Measurements from ENCODE around the gene DENND4A. TPM values are rescaled to one million over a fixed set of nuclear protein-coding genes. Genes with fewer than 3 reads are reported as not detected.
A peak's percentile ranks its signal among the peaks of the same experiment; 100 is the strongest.

The DENND4A gene
- total and polyA plus RNA-seq, 9 of the 15 experiments (the other 6 are each of a cell fraction or from before 2014, with no cell fraction given) = 6.8 to 32.3 (median 19.9) TPM

GRCh38 chr15:65835447-65835846, 43.4 kb upstream of the DENND4A start (continued):
- TF ChIP-seq PKNOX1 (IDR thresholded peaks at IDR 0.05) (peak; percentile 89), ZBTB9 (CRISPR knock-in tag; IDR thresholded peaks at IDR 0.05) (no peak), ZNF146 (CRISPR knock-in tag; IDR thresholded peaks at IDR 0.05; ENCODE audit: unreplicated experiment) (no peak), ADNP (tag; IDR thresholded peaks at IDR 0.05) (0 out of 2 replicates have a peak, but pooled peaks have one; percentile 18), ZNF282 (CRISPR knock-in tag; IDR thresholded peaks at IDR 0.05) (no peak), FOSL1 (tag; conservative IDR thresholded peaks at IDR 0.05) (0 out of 2 replicates have a peak, but pooled peaks have one; percentile 3)
- TF ChIP-seq, protein P1, sequence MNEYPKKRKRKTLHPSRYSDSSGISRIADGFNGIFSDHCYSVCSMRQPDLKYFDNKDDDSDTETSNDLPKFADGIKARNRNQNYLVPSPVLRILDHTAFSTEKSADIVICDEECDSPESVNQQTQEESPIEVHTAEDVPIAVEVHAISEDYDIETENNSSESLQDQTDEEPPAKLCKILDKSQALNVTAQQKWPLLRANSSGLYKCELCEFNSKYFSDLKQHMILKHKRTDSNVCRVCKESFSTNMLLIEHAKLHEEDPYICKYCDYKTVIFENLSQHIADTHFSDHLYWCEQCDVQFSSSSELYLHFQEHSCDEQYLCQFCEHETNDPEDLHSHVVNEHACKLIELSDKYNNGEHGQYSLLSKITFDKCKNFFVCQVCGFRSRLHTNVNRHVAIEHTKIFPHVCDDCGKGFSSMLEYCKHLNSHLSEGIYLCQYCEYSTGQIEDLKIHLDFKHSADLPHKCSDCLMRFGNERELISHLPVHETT (CRISPR knock-in tag; conservative IDR thresholded peaks at IDR 0.05 in 1 of 2, IDR thresholded peaks at IDR 0.05 in 1 of 2) = peak in 1 of 2 experiments; percentile 54; a peak in 1 of 4 replicates
